Measurements from ENCODE around the gene NLGN1.

DNA sequence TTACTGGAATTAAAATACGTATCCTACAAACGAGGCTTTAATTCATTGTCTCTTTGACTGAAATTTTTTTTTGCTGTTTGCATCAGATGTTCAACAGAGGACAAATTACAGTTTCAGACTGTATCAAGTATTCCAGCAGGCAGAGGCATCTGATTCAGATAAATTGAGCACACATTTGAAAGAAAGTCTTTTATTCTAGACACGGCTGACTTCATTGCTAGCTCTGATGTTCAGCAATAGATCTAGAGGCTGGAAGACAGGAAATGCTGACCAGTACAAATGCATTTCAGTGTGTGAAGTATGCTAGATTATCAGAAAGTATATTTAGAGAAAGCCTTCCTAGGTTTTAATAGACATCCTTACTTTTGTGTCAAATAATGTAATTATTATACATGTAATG is 472.2 kb downstream of the NLGN1 start:
- TF ChIP-seq, protein P1, sequence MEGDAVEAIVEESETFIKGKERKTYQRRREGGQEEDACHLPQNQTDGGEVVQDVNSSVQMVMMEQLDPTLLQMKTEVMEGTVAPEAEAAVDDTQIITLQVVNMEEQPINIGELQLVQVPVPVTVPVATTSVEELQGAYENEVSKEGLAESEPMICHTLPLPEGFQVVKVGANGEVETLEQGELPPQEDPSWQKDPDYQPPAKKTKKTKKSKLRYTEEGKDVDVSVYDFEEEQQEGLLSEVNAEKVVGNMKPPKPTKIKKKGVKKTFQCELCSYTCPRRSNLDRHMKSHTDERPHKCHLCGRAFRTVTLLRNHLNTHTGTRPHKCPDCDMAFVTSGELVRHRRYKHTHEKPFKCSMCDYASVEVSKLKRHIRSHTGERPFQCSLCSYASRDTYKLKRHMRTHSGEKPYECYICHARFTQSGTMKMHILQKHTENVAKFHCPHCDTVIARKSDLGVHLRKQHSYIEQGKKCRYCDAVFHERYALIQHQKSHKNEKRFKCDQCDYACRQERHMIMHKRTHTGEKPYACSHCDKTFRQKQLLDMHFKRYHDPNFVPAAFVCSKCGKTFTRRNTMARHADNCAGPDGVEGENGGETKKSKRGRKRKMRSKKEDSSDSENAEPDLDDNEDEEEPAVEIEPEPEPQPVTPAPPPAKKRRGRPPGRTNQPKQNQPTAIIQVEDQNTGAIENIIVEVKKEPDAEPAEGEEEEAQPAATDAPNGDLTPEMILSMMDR (IDR thresholded peaks at IDR 0.05), result no peak
- no peak for TF ChIP-seq POLR2A (IDR thresholded peaks at IDR 0.05)
